ENCODE measurements around the gene IGFBP5. TPM values are rescaled to one million over a fixed set of nuclear protein-coding genes. Genes with fewer than 3 reads are reported as not detected.
A peak's percentile ranks its signal among the peaks of the same experiment; 100 is the strongest.

Gene IGFBP5
- total and polyA plus RNA-seq, 2 donors (not counting 1 experiment from before 2014, with no cell fraction given): not detected

GRCh38 chr2:216643986-216644659 lies 51.2 kb downstream of the IGFBP5 start:
- POLR2A ChIA-PET: interaction anchor here (0.6 kb wide), 1 partner anchor 631 kb away, joined by 3 read pairs; no protein-coding TSS in a partner anchor

More at GRCh38 chr2:216643986-216644659, 51.2 kb downstream of the IGFBP5 start:
- 81% methylated on average over 4 of the region's 5 CpGs for WGBS (ENCODE audit: insufficient coverage)
- intact Hi-C loops (cut with micrococcal nuclease): no loop called here
- no peak overlapping the region for H3K4me3 Mint-ChIP-seq
- CTCF ChIA-PET: no interaction called here
- Histone ChIP-seq H4K20me1 (ENCODE audit: control insufficient read depth, insufficient read depth, low read length, poor library complexity, severe bottlenecking) (no peaks in the 10 kb centered on the region), H3K79me2 (ENCODE audit: control insufficient read depth, insufficient read depth, low read length) (no peaks in the 10 kb centered on the region), H3K27ac (ENCODE audit: low read length in 2 of 2) (no peak overlapping the region), H3K4me2 (replicated peaks; ENCODE audit: low read depth, low read length, poor library complexity, severe bottlenecking) (no peak overlapping the region), H3K9me3 (ENCODE audit: control extremely low read depth in 1 of 3, control insufficient read depth in 2 of 3, insufficient read depth in 1 of 3, low read length in 2 of 3) (no peaks in the 10 kb centered on the region), H2AFZ (ENCODE audit: insufficient read depth, low read depth, low read length, poor library complexity, severe bottlenecking) (peak overlapping the region; percentile 1), H3K36me3 (replicated peaks in 1 of 2; ENCODE audit: control extremely low read depth in 1 of 2, control insufficient read depth in 1 of 2, extremely low read depth in 1 of 2, insufficient read depth in 2 of 2, low read length in 1 of 2) (no peaks in the 10 kb centered on the region), H3K4me1 (ENCODE audit: control insufficient read depth in 2 of 2, insufficient read depth in 2 of 2, low read length in 2 of 2) (peaks cover 0 to 3% of the 10 kb centered on the region in 2 donors), H3K9ac (ENCODE audit: low read length) (no peak overlapping the region), H3K4me3 (ENCODE audit: control extremely low read depth in 1 of 5, extremely low read depth in 1 of 5, insufficient read depth in 1 of 5, low read depth in 2 of 5, low read length in 4 of 5) (no peak overlapping the region), H3K27me3 (replicated peaks in 1 of 4; ENCODE audit: control extremely low read depth in 1 of 4, control insufficient read depth in 3 of 4, insufficient read depth in 4 of 4, low read length in 3 of 4) (peaks cover 0 to 3% (median under 1%) of the 10 kb centered on the region in 4 experiments)
- no peak for ATAC-seq (ENCODE audit: low read depth)
- H3K27ac Mint-ChIP-seq: no peak overlapping the region
- TF ChIP-seq EZH2 (IDR thresholded peaks at IDR 0.05; ENCODE audit: borderline replicate concordance, insufficient read depth, low read depth, low read length, poor library complexity, severe bottlenecking): no peak
- TF ChIP-seq CTCF (IDR thresholded peaks at IDR 0.05): no peak
- no peaks in the 10 kb centered on the region for H3K9me3 Mint-ChIP-seq (ENCODE audit: insufficient read depth)
- no peak for DNase-seq
- H3K27me3 Mint-ChIP-seq: peaks cover 24% of the 10 kb centered on the region
- H3K4me1 Mint-ChIP-seq: peaks cover 5% of the 10 kb centered on the region

All from B cell (primary cell).